ENCODE data around the gene NFATC3.

NFATC3 gene

GRCh38 chr16:68085259-68086071 is at the start of gene NFATC3:
TSS of gene NFATC3 (plus strand) at chr16:68085370. CDS start at chr16:68085682, 312 bp downstream.
- peak within 1 kb of the TSS; percentile 84 for H3K9ac ChIP-seq (ENCODE audit: low read length)
- no peaks in the 10 kb centered on the region for H3F3A ChIP-seq (ENCODE audit: insufficient read depth, low read length)
- no peaks in the 10 kb centered on the region for H3K9me2 ChIP-seq (ENCODE audit: low read depth, low read length)
- H2AFZ ChIP-seq (ENCODE audit: low read length), result 0 out of 2 replicates have a peak within 1 kb of the TSS, but pooled peaks have one; percentile 30
- peak within 1 kb of the TSS; percentile 78 for H3K27ac ChIP-seq (ENCODE audit: low read depth, low read length, poor library complexity, severe bottlenecking)
- peak within 1 kb of the TSS; percentile 93 for H3K4me2 ChIP-seq (ENCODE audit: low read length)
- H3K4me3 ChIP-seq (ENCODE audit: low read depth, low read length, poor library complexity, severe bottlenecking), result peak within 1 kb of the TSS; percentile 94
- H3K27me3 ChIP-seq (ENCODE audit: insufficient read depth, low read length), result no peaks in the 10 kb centered on the region
- no peaks in the 10 kb centered on the region for H4K20me1 ChIP-seq (ENCODE audit: insufficient read depth, low read length)
- peak; percentile 17; the same call in 1 of the 2 replicates for TF ChIP-seq CTCF (IDR thresholded peaks at IDR 0.05; ENCODE audit: low read length)
- TF ChIP-seq EZH2 (IDR thresholded peaks at IDR 0.05; ENCODE audit: borderline replicate concordance, low read length), result no peak
- H3K4me1 ChIP-seq (ENCODE audit: insufficient read depth, low read length, severe bottlenecking), result peaks cover 50% of the 10 kb centered on the region
- peaks cover 42% of the 10 kb centered on the region for H3K79me2 ChIP-seq (ENCODE audit: insufficient read depth, low read length)
- H3K9me3 ChIP-seq (ENCODE audit: low read length), result no peaks in the 10 kb centered on the region
- peaks cover under 1% of the 10 kb centered on the region; the same call in 1 of the 2 replicates for H3K36me3 ChIP-seq (ENCODE audit: insufficient read depth, low read length)

DNA sequence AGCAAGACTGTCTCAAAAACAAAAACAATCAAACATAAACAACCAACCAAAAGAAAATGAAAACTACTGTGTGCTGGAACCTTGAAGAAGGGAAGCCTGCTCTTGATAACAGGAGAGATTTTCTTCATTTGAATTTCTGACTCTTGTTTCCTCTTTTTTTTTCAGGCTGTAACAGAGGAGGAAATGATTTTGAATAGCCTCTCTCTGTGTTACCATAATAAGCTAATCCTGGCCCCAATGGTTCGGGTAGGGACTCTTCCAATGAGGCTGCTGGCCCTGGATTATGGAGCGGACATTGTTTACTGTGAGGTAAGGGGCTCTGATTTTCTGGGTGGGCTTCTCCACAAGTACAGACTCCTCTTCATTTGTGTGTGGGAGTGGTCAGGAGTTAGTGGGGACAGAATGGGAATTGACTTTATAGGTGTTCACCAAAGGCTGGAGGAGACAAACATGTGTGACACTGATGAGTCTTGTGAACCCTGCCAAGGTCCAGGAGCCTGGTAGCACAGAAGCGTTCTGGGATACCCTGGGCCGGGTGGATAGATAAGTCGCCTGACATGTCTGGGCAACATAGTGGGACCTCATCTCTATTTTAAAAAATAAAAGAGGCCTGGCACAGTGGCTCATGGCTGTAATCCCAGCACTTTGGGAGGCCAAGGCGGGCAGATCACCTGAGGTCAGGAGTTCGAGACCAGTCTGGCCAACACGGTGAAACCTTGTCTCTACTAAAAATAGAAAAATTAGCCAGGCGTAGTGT is 47.2 kb upstream of the NFATC3 start:
- no peak overlapping the region for H2AFZ ChIP-seq (ENCODE audit: low read length)
- H3K4me2 ChIP-seq (ENCODE audit: low read length), result peak overlapping the region; percentile 51
- no peaks in the 10 kb centered on the region for H3K79me2 ChIP-seq (ENCODE audit: insufficient read depth, low read length)
- H3K27ac ChIP-seq (ENCODE audit: low read depth, low read length, poor library complexity, severe bottlenecking), result peak overlapping the region; percentile 90
- H3K4me1 ChIP-seq (ENCODE audit: insufficient read depth, low read length, severe bottlenecking), result peaks cover 24% of the 10 kb centered on the region
- no peaks in the 10 kb centered on the region for H3K9me2 ChIP-seq (ENCODE audit: low read depth, low read length)
- no peaks in the 10 kb centered on the region for H3K9me3 ChIP-seq (ENCODE audit: low read length)
- TF ChIP-seq EZH2 (IDR thresholded peaks at IDR 0.05; ENCODE audit: borderline replicate concordance, low read length) (no peak), CTCF (IDR thresholded peaks at IDR 0.05; ENCODE audit: low read length) (no peak)
- peak overlapping the region; percentile 54 for H3K9ac ChIP-seq (ENCODE audit: low read length)
- H3F3A ChIP-seq (ENCODE audit: insufficient read depth, low read length), result no peaks in the 10 kb centered on the region
- H3K4me3 ChIP-seq (ENCODE audit: low read depth, low read length, poor library complexity, severe bottlenecking), result peak overlapping the region; percentile 37
- no peaks in the 10 kb centered on the region for H4K20me1 ChIP-seq (ENCODE audit: insufficient read depth, low read length)
- no peaks in the 10 kb centered on the region for H3K27me3 ChIP-seq (ENCODE audit: insufficient read depth, low read length)
- H3K36me3 ChIP-seq (ENCODE audit: insufficient read depth, low read length), result peaks cover 25% of the 10 kb centered on the region

- TF ChIP-seq EZH2 (IDR thresholded peaks at IDR 0.05; ENCODE audit: borderline replicate concordance, low read length), result no peak
- peak; percentile 93 for TF ChIP-seq CTCF (IDR thresholded peaks at IDR 0.05; ENCODE audit: low read length)
- no peak overlapping the region for H3K4me2 ChIP-seq (ENCODE audit: low read length)
Measured at GRCh38 chr16:68040506-68041288, 44.5 kb upstream of the NFATC3 start.

More at GRCh38 chr16:68040506-68041288, 44.5 kb upstream of the NFATC3 start:
- Histone ChIP-seq H3K79me2 (ENCODE audit: insufficient read depth, low read length) (no peaks in the 10 kb centered on the region), H3K27me3 (ENCODE audit: insufficient read depth, low read length) (no peaks in the 10 kb centered on the region), H3K36me3 (ENCODE audit: insufficient read depth, low read length) (peaks cover 34% of the 10 kb centered on the region), H3K9me2 (ENCODE audit: low read depth, low read length) (no peaks in the 10 kb centered on the region), H3K27ac (ENCODE audit: low read depth, low read length, poor library complexity, severe bottlenecking) (peak overlapping the region; percentile 90), H3K9ac (ENCODE audit: low read length) (no peak overlapping the region), H2AFZ (ENCODE audit: low read length) (no peak overlapping the region), H3K4me1 (ENCODE audit: insufficient read depth, low read length, severe bottlenecking) (peaks cover 24% of the 10 kb centered on the region), H3F3A (ENCODE audit: insufficient read depth, low read length) (no peaks in the 10 kb centered on the region), H3K9me3 (ENCODE audit: low read length) (no peaks in the 10 kb centered on the region), H3K4me3 (ENCODE audit: low read depth, low read length, poor library complexity, severe bottlenecking) (no peak overlapping the region), H4K20me1 (ENCODE audit: insufficient read depth, low read length) (no peaks in the 10 kb centered on the region)
